NCI-H345 (cell line): ENCODE results near the gene TSC22D4.
A peak's percentile ranks its signal among the peaks of the same experiment; 100 is the strongest.

Source experiments
- DNase-seq: peaks from one replicate; lab custom pipeline; 2025; lab: John Stamatoyannopoulos, UW

TSC22D4 gene

GRCh38 chr7:100428967-100429636 is 49.9 kb downstream of the TSC22D4 start:
- peak; percentile 99 for DNase-seq

GRCh38 chr7:100428199-100428966 is 50.6 kb downstream of the TSC22D4 start, which contains the start of gene ZCWPW1:
Gene ZCWPW1 (minus strand): TSS chr7:100428703. CDS start chr7:100420649, 8,054 bp downstream.
- peak; percentile 97 for DNase-seq

- no peak for DNase-seq
Measured at GRCh38 chr7:100427762-100428198, 51.2 kb downstream of the TSC22D4 start.

- no peak for DNase-seq
Measured at GRCh38 chr7:100426516-100426915, 52.5 kb downstream of the TSC22D4 start.

- DNase-seq, result no peak
Measured at GRCh38 chr7:100425347-100425746, 53.7 kb downstream of the TSC22D4 start.

- DNase-seq, result no peak
Measured at GRCh38 chr7:100423315-100423714, 55.7 kb downstream of the TSC22D4 start.

GRCh38 chr7:100419660-100420226 is 59.3 kb downstream of the TSC22D4 start:
- DNase-seq, result no peak

GRCh38 chr7:100418930-100419659 is 59.9 kb downstream of the TSC22D4 start:
- DNase-seq, result no peak
